Kidney (tissue), 14 donors: ENCODE data around the gene LY6G6C. TPM values are rescaled to one million over a fixed set of nuclear protein-coding genes. Genes with fewer than 3 reads are reported as not detected.

Experiments
- DNase-seq, 5 donors: peaks; one replicate each; pipeline ENCODE4 v3.0.0-alpha.2; 2013 to 2020
- FAIRE-seq: peaks from 2 replicates; lab custom pipeline; 2012; peaks lifted over from hg19 to GRCh38; lab: Jason Lieb, UNC
- H3K27ac ChIP-seq, 2 donors: one replicate each; pipeline ENCODE4 v1.7.0; 2013; ENCODE audit warnings: low read depth in 2 of 2, low read length in 2 of 2, inconsistent platforms in 1 of 2
- H3K27me3 ChIP-seq: one replicate; pipeline ENCODE4 v1.7.1; 2013; ENCODE audit warnings: low read length, inconsistent platforms; ENCODE audit not compliant: control insufficient read depth, insufficient read depth
- H3K36me3 ChIP-seq, 3 donors: one replicate each; pipeline versions ENCODE4 v1.7.0 to v1.7.1; 2013; ENCODE audit warnings: low read length in 3 of 3, control low read depth in 1 of 3, inconsistent platforms in 1 of 3; ENCODE audit not compliant: insufficient read depth in 3 of 3, control insufficient read depth in 2 of 3
- H3K4me1 ChIP-seq, 3 donors: one replicate each; pipeline versions ENCODE4 v1.7.0 to v1.7.1; 2013; ENCODE audit warnings: low read length in 3 of 3, inconsistent platforms in 1 of 3, low read depth in 1 of 3; ENCODE audit not compliant: control insufficient read depth in 2 of 3, insufficient read depth in 2 of 3
- H3K4me3 ChIP-seq, 3 donors: one replicate each; pipeline versions ENCODE4 v1.7.0 to v1.8.1; 2013; ENCODE audit warnings: low read length in 3 of 3, control low read depth in 1 of 3, inconsistent platforms in 1 of 3
- H3K9ac ChIP-seq, 3 donors: one replicate each; pipeline versions ENCODE4 v1.7.0 to v1.7.1; 2013; ENCODE audit warnings: low read length in 3 of 3, control low read depth in 1 of 3, inconsistent platforms in 1 of 3
- H3K9me3 ChIP-seq, 3 donors: one replicate each; pipeline versions ENCODE4 v1.7.0 to v1.7.1; 2013; ENCODE audit warnings: low read length in 3 of 3, control low read depth in 1 of 3, inconsistent platforms in 1 of 3; ENCODE audit not compliant: control insufficient read depth in 2 of 3, insufficient read depth in 1 of 3
- intact Hi-C: fragments of 100-400 bp; cut with DNase I; formaldehyde crosslinking; loops from one replicate; pipeline ENCODE4 v1.11.1; 2022
- polyA plus RNA-seq: library from polyadenylated mRNA; stranded (reverse); fragments of 350-450 nt; fragmentation: Illumina TruSeq; extraction: RNeasy Lipid Tissue Mini Kit (QIAGEN cat#74804); gene quantifications from one replicate; pipeline ENCODE4 v1.2.3, GENCODE V29; 2014; ENCODE audit warnings: low read depth, low replicate concordance; ENCODE audit not compliant: insufficient read depth
- total RNA-seq: library from RNA; stranded (reverse); fragmentation: NEBNext Ultra II Directional; extraction: Animal tissue kit (Norgen Biotek cat#: 25700); gene quantifications from one replicate; pipeline ENCODE4 v1.2.1, GENCODE V29; 2021
- TF ChIP-seq, protein P1 (sequence below): IDR thresholded peaks from 3 replicates; pipeline ENCODE4 v1.5.1; 2012; ENCODE audit warnings: mild to moderate bottlenecking, moderate library complexity, borderline replicate concordance; ENCODE audit not compliant: insufficient read depth; ENCODE audit errors: extremely low read depth
- donor health status: control.
- donor health status: control.
- donor health status: control.
- donor health status: control.
- donor health status: control.
- donor health status: DM: yes; HTN: yes; CAD: no.
- donor health status: Normal renal cell carcinoma (clear cell type).

LY6G6C gene
- total and polyA plus RNA-seq, 2 donors from 2014 or later, result not detected

DNA sequence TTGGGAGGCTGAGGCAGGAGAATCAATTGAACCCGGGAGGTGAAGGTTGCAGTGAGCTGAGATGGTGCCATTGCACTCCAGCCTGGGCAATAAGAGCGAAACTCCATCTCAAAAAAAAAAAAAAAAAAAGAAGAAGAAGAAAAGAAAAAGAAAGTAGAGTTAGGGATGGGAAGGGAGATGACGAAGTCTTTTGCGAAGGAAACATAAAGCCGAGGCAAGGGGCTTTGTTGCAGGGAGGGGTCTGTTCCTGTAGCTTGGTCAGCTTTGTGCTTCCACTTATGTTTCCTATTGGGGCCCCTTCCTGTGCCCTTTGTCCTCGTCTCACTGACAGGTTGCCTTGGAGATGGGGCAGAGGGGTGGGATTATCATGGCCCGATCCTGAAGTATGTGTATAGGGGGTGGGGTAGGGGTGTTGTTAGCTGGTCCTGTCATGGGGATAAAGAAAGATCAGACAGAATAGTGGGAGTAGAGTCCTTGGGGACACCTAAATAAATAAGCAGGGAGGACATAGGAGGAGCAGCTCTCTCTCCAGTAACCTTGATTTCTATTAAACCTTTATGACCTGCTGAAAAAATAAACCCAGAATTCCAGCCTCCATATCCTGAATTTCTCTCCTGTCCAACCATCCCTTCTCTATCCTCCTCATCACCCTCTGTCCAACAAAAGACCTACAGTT is 15.9 kb upstream of the LY6G6C start:
- Histone ChIP-seq H3K9me3 (no peaks in the 10 kb centered on the region), H3K4me1 (peaks cover 10 to 34% (median 32%) of the 10 kb centered on the region in 3 donors), H3K27ac (peak overlapping the region; percentile 87 to 92), H3K36me3 (peaks cover 2 to 13% (median 4%) of the 10 kb centered on the region in 3 donors), H3K4me3 (peak overlapping the region in 2 of 3 donors; percentile 12 to 47), H3K27me3 (no peaks in the 10 kb centered on the region), H3K9ac (peak overlapping the region in 1 of 3 donors; percentile 62)
- intact Hi-C loops, result no loop called here
- FAIRE-seq (no peak), DNase-seq (peak; percentile 12 to 94 (median 92))
- TF ChIP-seq, protein P1, sequence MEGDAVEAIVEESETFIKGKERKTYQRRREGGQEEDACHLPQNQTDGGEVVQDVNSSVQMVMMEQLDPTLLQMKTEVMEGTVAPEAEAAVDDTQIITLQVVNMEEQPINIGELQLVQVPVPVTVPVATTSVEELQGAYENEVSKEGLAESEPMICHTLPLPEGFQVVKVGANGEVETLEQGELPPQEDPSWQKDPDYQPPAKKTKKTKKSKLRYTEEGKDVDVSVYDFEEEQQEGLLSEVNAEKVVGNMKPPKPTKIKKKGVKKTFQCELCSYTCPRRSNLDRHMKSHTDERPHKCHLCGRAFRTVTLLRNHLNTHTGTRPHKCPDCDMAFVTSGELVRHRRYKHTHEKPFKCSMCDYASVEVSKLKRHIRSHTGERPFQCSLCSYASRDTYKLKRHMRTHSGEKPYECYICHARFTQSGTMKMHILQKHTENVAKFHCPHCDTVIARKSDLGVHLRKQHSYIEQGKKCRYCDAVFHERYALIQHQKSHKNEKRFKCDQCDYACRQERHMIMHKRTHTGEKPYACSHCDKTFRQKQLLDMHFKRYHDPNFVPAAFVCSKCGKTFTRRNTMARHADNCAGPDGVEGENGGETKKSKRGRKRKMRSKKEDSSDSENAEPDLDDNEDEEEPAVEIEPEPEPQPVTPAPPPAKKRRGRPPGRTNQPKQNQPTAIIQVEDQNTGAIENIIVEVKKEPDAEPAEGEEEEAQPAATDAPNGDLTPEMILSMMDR, result no peak

DNA sequence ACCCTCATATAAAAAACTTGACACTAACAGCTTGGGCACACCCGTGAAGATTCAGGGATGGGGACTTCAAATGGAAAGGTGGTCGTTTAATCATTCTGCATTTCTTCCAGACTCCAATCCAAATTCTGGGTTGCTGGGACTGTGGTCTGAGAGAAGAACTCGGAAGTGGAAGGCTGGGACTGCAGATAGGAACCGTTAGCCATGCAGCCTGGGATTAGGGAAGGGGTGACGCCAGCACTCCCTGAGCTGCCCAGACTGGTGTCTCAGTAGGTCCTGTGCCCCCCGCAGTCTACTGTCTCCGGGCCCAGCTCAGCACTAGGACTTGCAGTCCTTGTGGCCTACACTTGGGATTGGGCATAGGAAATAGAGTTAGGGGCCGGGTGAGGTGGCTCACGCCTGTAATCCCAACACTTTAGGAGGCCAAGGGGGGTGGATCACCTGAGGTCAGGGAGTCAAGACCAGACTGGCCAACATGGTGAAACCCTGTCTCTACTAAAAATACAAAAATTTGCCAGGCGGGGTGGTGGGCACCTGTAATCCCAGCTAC is 15.3 kb upstream of the LY6G6C start:
- DNase-seq (peak in 1 of 5 donors; percentile 74), FAIRE-seq (no peak)
- Histone ChIP-seq H3K36me3 (peaks cover 1 to 19% (median 10%) of the 10 kb centered on the region in 3 donors), H3K9ac (peak overlapping the region; percentile 90 to 99 (median 99)), H3K27me3 (no peaks in the 10 kb centered on the region), H3K4me3 (peak overlapping the region; percentile 93 to 100 (median 98)), H3K27ac (peak overlapping the region; percentile 98 to 99), H3K9me3 (no peaks in the 10 kb centered on the region), H3K4me1 (peaks cover 10 to 35% (median 32%) of the 10 kb centered on the region in 3 donors)
- intact Hi-C loops, result no loop called here
- TF ChIP-seq, protein P1, result no peak

DNA sequence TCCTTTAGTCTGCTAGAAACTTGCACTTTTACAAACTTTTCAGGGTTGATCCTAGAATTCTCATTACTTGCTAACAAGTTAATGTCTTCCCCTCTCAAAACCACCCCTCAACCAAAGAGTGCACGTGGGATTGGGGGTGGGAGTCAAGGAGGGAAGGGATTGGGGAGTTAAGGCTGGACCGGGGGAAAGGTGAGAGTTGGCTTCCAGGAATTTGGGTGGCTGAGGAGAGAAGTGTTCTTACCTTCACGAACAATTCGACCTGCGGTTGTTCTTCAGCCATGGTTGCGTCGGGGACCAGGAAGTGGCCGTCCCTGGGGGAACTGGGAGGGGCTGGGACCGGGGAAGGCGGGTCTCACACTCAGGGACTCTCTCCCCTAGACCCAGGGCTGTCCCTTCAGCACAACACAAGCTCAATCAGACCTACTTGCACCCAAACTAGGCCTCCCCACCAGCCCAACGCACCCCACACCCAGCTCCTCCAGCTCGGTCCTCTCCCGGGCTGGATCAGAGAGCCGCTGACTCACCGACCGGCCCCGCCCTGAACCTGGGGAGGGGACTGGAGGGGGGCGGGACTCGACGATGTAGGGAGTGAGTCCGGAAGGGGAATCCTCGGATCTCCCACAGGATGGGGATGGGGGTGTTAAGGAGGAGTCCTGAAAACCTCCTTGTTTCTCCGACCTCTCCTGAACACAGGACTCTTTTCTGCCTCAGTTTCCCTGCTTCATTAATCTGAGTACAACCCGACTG is 14.6 kb upstream of the LY6G6C start, which contains the start of gene CLIC1:
Gene CLIC1, minus strand, starts transcription at position 510 of the 747 bp plus-strand sequence. Its CDS starts 230 bp downstream, at position 280.
- Histone ChIP-seq H3K36me3 (peaks cover 0 to 24% (median 14%) of the 10 kb centered on the region in 3 donors), H3K4me1 (peaks cover 10 to 37% (median 32%) of the 10 kb centered on the region in 3 donors), H3K4me3 (peak within 1 kb of the TSS; percentile 93 to 100 (median 98)), H3K27me3 (no peaks in the 10 kb centered on the region), H3K9me3 (no peaks in the 10 kb centered on the region), H3K9ac (peak within 1 kb of the TSS; percentile 90 to 99 (median 99)), H3K27ac (peak within 1 kb of the TSS; percentile 98 to 99)
- TF ChIP-seq, protein P1, result no peak
- FAIRE-seq, result no peak
- DNase-seq, result peak; percentile 86 to 96 (median 92)
- intact Hi-C loops, result no loop called here
